KOPT-K1 (cell line): ENCODE measurements around the gene ZNF574.
"Not testable (repeated sequence)": the region's sequence is repeated elsewhere in the genome, so short reads cannot be mapped to it uniquely, and the experiment has no call there.

Experiments used
- H3K27ac ChIP-seq: fragments of 200-600 bp; sonication (generic); 2 replicates; pipeline ENCODE4 v1.5.1; 2016; ENCODE audit warnings: antibody characterized with exemption, mild to moderate bottlenecking, low read depth, low read length; ENCODE audit not compliant: poor library complexity, severe bottlenecking
- H3K36me3 ChIP-seq: fragments of 200-600 bp; sonication (generic); 2 replicates; pipeline ENCODE4 v1.5.1; 2017; ENCODE audit warnings: antibody characterized with exemption, mild to moderate bottlenecking, low read length, moderate library complexity; ENCODE audit not compliant: insufficient read depth
- H3K9me3 ChIP-seq: fragments of 200-600 bp; sonication (generic); 2 replicates; pipeline ENCODE4 v1.5.1; 2017; ENCODE audit warnings: antibody characterized with exemption, low read length, mild to moderate bottlenecking; ENCODE audit not compliant: insufficient read depth, poor library complexity, severe bottlenecking

Gene ZNF574

GRCh38 chr19:42097461-42097860, 21.5 kb downstream of the ZNF574 start:
- Histone ChIP-seq H3K36me3 (no peaks in the 10 kb centered on the region), H3K27ac (no peak overlapping the region)

DNA sequence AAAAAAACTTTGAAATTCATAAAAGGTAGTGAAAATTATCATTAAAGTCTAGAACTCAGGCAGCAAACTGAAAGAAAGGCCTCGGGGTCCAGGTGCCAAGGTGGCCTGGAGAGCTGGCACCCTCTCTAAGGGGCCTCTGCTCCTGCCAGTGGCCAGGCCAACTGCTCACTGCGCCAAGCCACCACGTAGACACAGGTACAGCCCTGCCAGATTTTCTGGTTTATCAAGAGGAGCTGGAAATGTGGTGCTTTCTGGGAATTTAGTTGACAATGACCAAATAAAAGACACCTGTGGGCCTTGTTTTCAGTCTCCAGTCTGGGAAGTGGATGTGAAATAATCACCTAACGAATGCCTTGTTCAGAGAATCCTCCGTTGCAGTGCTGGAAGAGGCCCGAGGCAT, 22.8 kb downstream of the ZNF574 start:
- Histone ChIP-seq H3K27ac (no peak overlapping the region), H3K36me3 (no peaks in the 10 kb centered on the region), H3K9me3 (no peaks in the 10 kb centered on the region)

More at GRCh38 chr19:42097461-42097860, 21.5 kb downstream of the ZNF574 start:
- no peaks in the 10 kb centered on the region for H3K9me3 ChIP-seq

DNA sequence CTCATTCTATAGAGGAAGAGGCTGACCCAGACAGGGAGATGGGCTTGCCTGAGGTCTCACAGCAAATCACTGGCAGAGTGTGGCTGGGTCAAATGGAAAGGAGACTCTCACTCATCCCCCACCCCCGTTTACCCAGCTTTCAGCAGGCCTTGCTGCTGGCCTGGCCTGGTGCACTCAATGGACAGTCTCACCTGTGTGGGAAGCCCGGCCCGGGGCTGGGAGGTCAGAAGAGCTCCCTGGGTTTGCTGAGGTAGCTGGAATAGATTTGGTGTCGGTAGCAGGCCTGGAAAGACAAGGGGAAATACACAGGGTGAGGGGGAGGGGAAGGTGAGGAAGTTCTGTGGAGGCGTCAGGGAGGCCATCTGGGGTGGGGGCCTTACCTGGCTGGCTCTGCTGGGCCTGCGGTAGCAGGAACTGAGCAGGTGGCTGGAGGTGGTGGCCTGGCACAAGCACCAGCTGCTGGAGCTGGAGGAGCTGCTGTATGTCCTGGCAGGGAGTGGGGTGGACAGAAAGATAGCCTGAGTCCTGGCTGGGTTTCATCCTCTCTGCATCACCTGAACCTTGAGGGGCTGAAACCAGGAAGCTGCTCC, 23.5 kb downstream of the ZNF574 start:
- H3K27ac ChIP-seq, result no peak overlapping the region
- no peaks in the 10 kb centered on the region for H3K9me3 ChIP-seq
- no peaks in the 10 kb centered on the region for H3K36me3 ChIP-seq

DNA sequence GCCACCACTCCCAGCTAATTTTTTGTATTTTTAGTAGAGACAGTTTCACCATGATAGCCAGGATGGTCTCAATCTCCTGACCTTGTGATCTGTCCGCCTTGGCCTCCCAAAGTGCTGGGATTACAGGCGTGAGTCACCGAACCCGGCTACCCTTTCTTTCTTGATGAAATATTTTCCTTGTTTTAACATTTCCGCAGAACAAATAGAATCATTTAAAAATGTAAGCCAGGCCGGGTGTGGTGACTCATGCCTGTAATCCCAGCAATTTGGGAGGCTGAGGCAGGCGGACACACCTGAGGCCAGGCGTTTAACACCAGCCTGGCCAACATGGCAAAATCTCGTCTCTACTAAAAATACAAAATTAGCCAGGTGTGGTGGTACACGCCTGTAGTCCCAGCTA, 24.3 kb downstream of the ZNF574 start:
- H3K27ac ChIP-seq, H3K36me3 ChIP-seq, H3K9me3 ChIP-seq: not testable (repeated sequence)

- Histone ChIP-seq H3K27ac (no peak overlapping the region), H3K36me3 (no peaks in the 10 kb centered on the region), H3K9me3 (no peaks in the 10 kb centered on the region)
Observed at GRCh38 chr19:42102877-42103276, 26.9 kb downstream of the ZNF574 start.

DNA sequence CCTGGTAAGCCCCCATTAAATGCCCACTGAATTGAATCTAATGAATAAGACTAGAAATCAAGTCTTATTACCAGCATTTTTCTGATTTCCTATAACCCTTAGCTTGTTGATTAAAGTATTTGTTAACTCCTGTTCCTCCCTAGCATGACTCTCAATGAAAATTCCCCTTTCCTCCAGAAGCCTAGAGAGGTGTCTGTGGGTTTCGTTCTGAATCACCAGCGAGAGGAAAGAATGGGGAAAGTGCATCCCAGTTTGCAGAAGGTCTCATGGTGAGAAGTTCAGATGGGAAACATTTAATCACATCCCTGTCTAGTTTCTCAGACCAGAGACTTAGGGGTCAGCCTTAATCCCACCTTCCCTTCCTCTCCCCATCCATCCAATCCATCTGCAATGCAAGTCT, 29.4 kb downstream of the ZNF574 start:
- H3K9me3 ChIP-seq, result no peaks in the 10 kb centered on the region
- no peaks in the 10 kb centered on the region for H3K36me3 ChIP-seq
- H3K27ac ChIP-seq, result no peak overlapping the region

DNA sequence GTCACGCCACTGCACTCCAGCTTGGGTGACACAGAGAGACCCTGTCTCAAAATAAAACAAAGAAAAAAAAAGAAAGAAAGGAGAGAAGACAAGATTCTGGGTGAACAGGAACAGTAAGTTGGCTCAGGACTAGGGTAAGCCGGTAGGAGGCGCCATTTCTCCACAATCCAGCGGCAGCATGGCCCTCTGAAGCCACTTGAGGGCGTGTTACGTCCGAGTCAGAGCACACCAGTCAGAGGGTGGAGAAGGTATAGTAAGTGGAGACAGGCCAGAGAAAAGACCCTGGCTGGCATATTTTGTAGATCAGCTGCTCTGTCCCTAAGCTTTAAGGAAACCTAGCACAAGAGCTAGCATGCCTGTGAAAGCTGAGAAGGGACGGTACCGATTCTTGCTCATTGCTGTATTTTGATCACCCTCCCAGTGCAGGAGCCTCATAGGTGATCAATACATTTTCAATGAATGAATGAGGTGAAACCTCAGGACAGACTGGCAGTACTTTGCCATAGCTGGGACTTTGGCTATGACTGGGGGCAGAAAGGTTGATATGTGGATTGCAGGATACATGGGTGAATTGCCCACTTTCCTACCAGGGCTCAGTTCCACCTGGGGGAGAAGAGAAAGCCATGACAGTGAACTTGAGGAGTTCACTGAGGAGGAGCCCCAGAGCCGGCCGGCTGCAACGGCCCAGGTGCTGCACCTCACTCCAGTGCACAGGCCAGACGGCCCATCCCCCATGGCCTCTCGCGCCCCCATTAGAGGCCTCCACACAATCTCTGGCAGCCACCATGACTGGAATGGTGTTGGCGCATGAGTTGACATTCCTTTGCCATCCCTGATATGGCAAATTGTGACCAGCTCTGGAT, 32.8 kb downstream of the ZNF574 start:
- no peak overlapping the region for H3K27ac ChIP-seq
- H3K9me3 ChIP-seq, result no peaks in the 10 kb centered on the region
- no peaks in the 10 kb centered on the region for H3K36me3 ChIP-seq

DNA sequence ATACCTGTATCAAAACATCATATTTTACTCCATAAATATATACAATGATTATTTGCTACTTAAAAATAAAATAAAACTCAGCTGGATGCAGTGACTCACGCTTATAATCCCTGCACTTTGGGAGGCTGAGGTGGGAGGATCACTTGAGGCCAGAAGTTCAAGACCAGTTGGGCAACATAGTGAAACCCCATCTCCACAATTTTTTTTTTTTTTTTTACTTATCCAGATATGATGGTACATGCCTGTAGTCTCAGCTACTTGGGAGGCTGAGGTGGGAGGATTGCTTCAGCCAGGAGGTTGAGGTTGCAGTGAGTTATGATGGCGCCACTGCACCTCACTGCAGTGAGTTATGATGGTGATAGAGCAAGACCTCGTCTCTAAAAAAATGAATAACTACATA, 33.9 kb downstream of the ZNF574 start:
- H3K9me3 ChIP-seq, result no peaks in the 10 kb centered on the region
- no peaks in the 10 kb centered on the region for H3K36me3 ChIP-seq
- H3K27ac ChIP-seq, result no peak overlapping the region

DNA sequence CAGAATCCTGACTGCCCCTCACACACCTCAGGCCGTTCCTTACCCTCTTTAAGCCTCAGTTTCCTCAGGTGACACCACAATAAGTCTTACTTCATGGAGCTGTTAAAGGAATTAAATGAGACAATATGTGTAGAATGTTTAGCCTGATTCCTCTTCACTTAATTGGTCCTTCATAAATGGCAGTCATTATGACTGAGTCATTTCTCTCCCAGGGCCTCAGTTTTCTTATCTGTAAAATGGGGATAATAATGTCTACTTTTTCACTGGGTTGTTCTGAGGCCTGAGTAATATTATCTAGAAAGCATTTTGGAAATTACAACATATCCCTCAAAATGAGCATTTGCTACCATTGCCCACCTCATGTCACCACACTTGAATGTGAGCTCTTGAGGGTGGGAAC, 34.7 kb downstream of the ZNF574 start:
- H3K36me3 ChIP-seq, result no peaks in the 10 kb centered on the region
- H3K27ac ChIP-seq, result no peak overlapping the region
- H3K9me3 ChIP-seq, result no peaks in the 10 kb centered on the region

DNA sequence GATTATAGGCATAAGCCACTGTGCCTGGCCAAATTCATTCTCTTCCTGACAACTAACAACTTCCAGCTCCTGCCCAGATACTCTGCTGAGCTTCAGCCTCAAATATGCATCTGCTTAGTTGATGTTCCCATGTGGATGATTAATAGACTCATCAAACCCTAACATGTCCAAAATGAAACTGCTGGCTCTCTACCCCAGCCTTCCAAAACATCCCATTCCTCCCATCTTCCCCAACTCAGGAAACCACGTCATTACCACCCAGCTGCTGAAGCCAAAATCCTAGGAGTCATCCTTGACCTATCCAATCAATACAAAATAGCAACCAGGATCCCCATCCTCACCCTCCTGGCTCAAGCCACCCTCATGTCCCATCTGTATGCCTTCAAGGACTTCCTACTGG, 35.4 kb downstream of the ZNF574 start:
- no peak overlapping the region for H3K27ac ChIP-seq
- no peaks in the 10 kb centered on the region for H3K36me3 ChIP-seq
- H3K9me3 ChIP-seq, result no peaks in the 10 kb centered on the region

DNA sequence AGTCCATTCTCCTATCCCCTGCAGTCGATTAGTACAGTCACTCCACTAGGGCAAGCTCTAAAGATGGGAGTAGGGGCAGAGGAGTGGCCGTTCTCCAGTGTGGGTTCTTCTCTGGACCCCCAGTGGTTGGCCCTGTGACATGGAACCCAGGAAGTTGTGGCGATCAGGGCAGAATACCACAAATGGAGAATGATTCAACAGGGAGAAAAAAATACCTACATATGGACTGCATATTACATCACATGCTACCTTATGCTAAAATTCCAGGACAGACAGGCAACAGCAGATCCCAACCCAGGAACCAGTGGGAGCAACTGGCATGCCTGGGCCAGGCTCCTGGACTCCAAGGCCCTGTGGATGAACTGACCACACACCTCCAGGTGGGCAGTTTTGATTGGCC, 35.8 kb downstream of the ZNF574 start:
- Histone ChIP-seq H3K27ac (no peak overlapping the region), H3K36me3 (no peaks in the 10 kb centered on the region), H3K9me3 (no peaks in the 10 kb centered on the region)

DNA sequence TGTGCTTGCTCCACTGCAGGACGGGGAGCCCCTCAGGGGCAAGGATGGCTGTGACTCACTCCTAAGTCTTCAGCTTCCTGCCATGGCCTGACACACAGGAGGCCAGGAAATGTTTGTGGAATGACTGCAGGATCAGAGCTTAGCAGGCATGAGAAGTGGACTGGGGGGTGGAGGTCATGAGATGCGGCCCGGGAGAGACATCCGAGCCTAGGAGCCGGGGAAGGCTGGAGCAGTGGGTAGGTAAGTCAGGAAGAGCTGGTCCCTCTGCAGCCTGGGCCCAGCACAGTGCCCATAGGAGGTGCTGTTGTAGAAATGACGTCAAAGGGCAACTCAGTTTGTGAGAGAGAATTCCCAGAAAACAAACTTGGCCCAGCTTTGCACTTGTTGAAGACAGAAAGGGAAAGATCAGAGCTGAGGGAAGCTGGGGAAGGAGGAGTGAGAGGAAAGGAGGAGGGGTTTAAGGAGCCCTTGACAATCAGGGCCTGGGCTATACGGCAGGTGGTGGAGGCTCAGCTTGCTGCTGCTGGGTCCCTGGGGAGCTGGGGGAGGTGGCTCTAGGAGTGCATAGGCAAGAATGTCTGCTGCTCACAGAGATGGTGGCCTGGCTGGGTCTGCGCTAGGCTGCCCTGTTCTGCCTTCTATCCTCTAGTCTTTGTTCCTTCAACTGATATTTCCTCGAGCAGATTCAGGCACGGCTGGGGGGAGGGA, 37.8 kb downstream of the ZNF574 start:
- no peak overlapping the region for H3K27ac ChIP-seq
- no peaks in the 10 kb centered on the region for H3K36me3 ChIP-seq

GRCh38 chr19:42114412-42114811, 38.4 kb downstream of the ZNF574 start:
- Histone ChIP-seq H3K27ac (no peak overlapping the region), H3K36me3 (no peaks in the 10 kb centered on the region), H3K9me3 (no peaks in the 10 kb centered on the region)

More for the DNA sequence above, 37.8 kb downstream of the ZNF574 start:
- no peaks in the 10 kb centered on the region for H3K9me3 ChIP-seq

GRCh38 chr19:42115219-42115618, 39.3 kb downstream of the ZNF574 start:
- no peaks in the 10 kb centered on the region for H3K9me3 ChIP-seq
- no peaks in the 10 kb centered on the region for H3K36me3 ChIP-seq
- H3K27ac ChIP-seq, result no peak overlapping the region

DNA sequence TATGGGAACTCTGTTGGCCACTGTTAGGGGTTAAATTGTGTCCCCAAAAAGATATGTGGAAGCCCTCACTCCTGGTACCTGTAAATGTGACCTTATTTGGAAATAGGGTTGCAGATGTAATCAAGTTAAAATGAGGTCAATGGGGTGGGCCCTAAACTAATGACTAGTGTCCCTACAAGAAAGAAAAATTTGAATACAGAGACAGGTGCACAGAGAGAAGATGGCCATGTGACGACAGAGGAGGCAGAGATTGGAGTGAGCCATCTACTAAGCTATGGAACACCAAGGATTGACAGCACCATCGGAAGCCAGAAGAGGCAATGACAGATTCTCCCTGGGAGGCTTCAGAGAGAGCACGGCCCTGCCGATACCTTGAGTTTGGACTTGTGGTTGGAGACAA, 39.7 kb downstream of the ZNF574 start:
- Histone ChIP-seq H3K27ac (no peak overlapping the region), H3K36me3 (no peaks in the 10 kb centered on the region), H3K9me3 (no peaks in the 10 kb centered on the region)
